GM21423 (cell line): Measurements from ENCODE around the gene FOXO3.

Source experiments
- ATAC-seq: cut with Tn5 transposase; IDR thresholded peaks from one replicate; pipeline ENCODE4 v1.9.1; 2021; ENCODE audit warnings: mild to moderate bottlenecking, moderate library complexity; ENCODE audit not compliant: unreplicated experiment

The FOXO3 gene

DNA sequence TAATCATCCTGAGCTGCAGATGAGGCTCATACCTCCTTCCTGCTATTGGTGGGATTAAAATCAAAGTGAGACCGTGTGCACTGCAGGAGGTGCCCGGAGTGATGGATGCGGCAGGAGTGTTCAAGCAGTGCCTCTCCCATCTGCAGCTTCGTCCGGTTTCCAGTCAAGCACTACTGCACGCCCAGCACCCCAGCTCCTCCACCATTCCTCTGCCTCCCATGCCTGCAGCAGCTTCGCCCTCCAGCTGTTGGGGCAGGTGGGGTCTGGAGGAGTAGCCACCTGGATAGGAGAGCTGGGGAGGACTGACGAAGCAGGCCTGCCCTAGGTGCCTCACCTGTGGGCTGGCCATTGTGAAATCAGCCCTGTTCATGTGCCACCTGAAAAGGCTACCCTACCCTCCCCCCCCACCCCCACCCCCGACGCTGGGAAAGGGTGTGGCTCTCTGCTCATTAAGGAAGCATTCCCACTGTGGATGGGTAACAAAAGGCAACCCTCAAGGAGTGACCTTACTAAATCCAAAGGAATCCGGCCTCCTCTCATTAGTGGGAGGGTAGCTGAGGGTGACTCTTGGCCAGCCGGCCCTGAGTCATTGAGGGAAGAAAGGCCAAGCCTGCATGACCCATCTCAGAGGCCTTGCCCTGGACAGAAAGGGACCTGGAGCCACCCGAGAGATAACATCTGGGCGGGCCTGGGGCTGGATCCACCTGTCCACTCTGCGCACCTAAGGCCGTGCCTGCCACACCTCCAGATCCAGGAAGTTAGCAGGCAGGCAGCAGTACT, 171.6 kb downstream of the FOXO3 start:
- ATAC-seq = no peak

DNA sequence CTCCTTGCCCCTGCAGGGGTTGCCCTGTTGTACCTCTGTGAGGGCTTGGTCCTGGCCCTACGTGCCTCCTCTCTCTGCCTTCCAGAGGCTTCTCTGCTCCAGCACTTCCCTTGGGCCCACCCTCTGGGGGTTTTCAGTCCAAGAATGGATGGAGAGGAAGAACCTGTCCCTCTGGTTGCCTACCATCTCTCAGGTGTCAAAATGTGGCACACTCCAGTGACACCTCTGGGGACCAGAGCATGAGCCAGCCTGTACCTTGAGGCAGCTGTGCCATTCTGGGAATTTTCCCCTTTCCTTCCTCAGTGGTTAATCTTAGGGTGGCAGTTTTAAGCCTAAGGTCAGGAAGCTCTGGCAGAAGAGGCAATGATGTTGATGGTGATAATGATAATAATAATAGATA, 172.3 kb downstream of the FOXO3 start:
- no peak for ATAC-seq

DNA sequence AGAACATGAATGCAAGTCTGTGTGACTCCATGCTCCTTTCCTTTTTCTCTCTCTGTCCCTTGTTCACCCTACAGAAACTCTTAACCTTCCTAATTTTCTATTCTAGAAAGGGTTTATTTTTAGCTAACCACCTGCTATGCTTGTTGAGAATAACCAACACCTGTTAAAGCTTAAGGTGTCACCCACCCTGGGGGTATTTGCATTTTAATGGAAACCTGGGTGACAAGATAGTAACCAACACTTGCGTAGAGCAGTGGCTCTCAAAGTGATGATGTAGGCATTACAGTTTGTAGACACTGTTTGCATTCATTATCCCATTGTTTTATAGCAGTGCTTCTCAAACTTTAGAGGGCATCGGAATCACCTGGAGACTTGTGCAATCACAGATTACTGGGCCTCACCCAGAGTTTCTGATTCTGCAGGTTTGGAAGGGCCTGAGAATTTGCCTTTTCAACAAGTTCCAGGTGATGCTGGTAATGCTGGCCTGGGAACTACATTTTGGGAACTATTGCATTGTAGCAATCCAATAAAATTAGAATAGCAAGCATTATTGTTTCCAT, 173.1 kb downstream of the FOXO3 start:
- ATAC-seq = no peak
